Mesothelial cell of epicardium (in vitro differentiated cells): ENCODE data around the gene CTDSPL. TPM values are rescaled to one million over a fixed set of nuclear protein-coding genes. Genes with fewer than 3 reads are reported as not detected.

Source experiments
- DNase-seq, 2 experiments: peaks; one replicate each; pipeline ENCODE4 v3.0.0; 2021; ENCODE audit warnings: low spot score in 2 of 2; ENCODE audit not compliant: unreplicated experiment in 2 of 2
- H3K27ac Mint-ChIP-seq: 2 replicates; pipeline ENCODE4 v1.8.0; 2021; ENCODE audit warnings: mixed read lengths
- H3K27me3 Mint-ChIP-seq: 2 replicates; pipeline ENCODE4 v1.8.0; 2021; ENCODE audit warnings: low read depth, mixed read lengths
- H3K36me3 Mint-ChIP-seq: 2 replicates; pipeline ENCODE4 v1.8.0; 2021; ENCODE audit warnings: mixed read lengths
- H3K4me1 Mint-ChIP-seq: 2 replicates; pipeline ENCODE4 v1.8.0; 2021; ENCODE audit warnings: mixed read lengths
- H3K4me3 Mint-ChIP-seq: 2 replicates; pipeline ENCODE4 v1.8.0; 2021; ENCODE audit warnings: mild to moderate bottlenecking, moderate library complexity, mixed read lengths
- H3K9me3 Mint-ChIP-seq: 2 replicates; pipeline ENCODE4 v1.8.0; 2021; ENCODE audit warnings: mixed read lengths
- total RNA-seq: library from RNA; stranded (reverse); gene quantifications from 3 replicates; pipeline ENCODE4 v1.2.1, GENCODE V29; 2021
- TF ChIP-seq, protein P1 (sequence below): fragments of 200-600 bp; sonication (generic); IDR thresholded peaks from one replicate; pipeline ENCODE4 v1.5.0; 2021; ENCODE audit warnings: antibody characterized with exemption; ENCODE audit not compliant: unreplicated experiment

CTDSPL gene
- total RNA-seq, 1 donor from 2014 or later: 29.9 TPM

DNA sequence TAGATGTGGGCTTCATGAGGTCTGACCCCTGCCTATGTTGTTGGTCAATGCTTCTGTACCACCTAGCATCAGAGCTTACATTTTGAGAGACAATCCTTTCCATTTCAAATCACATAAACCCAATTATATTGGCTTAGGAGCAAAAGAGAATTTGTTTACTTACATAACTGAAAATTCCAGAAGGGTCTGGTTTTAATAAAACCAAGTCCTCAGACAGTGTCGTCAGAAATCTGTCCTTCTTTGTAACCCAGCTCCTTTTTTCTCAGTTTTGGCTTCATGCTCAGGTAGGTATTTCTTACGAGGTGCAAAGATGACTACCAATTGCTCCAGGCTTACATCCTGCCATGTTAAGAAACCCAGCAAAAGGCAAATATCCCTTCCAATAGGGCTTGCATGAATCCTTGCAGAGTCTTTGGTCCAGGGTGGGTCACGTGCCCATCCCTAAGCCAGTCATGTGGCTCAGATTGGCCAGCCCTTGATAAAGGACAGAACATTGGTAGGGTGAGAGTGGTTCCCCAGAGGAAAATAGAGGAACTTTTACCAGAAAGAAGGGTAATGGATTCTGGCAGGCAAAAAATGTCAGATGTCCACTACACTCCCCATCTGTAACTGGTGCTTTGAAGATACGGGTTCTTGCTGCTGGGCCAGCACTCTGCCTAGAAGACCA, 78.7 kb downstream of the CTDSPL start:
- H3K27me3 Mint-ChIP-seq: no peaks in the 10 kb centered on the region
- peaks cover 88% of the 10 kb centered on the region for H3K4me1 Mint-ChIP-seq
- TF ChIP-seq, protein P1, sequence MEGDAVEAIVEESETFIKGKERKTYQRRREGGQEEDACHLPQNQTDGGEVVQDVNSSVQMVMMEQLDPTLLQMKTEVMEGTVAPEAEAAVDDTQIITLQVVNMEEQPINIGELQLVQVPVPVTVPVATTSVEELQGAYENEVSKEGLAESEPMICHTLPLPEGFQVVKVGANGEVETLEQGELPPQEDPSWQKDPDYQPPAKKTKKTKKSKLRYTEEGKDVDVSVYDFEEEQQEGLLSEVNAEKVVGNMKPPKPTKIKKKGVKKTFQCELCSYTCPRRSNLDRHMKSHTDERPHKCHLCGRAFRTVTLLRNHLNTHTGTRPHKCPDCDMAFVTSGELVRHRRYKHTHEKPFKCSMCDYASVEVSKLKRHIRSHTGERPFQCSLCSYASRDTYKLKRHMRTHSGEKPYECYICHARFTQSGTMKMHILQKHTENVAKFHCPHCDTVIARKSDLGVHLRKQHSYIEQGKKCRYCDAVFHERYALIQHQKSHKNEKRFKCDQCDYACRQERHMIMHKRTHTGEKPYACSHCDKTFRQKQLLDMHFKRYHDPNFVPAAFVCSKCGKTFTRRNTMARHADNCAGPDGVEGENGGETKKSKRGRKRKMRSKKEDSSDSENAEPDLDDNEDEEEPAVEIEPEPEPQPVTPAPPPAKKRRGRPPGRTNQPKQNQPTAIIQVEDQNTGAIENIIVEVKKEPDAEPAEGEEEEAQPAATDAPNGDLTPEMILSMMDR: no peak

GRCh38 chr3:37941608-37942508, 80.2 kb downstream of the CTDSPL start:
- TF ChIP-seq, protein P1: no peak
- no peak for DNase-seq
- Mint-ChIP-seq H3K9me3 (no peaks in the 10 kb centered on the region), H3K27me3 (no peaks in the 10 kb centered on the region), H3K4me1 (peaks cover 88% of the 10 kb centered on the region), H3K27ac (peak overlapping the region; percentile 55), H3K4me3 (no peak overlapping the region), H3K36me3 (no peaks in the 10 kb centered on the region)

More for the DNA sequence above, 78.7 kb downstream of the CTDSPL start:
- Mint-ChIP-seq H3K36me3 (no peaks in the 10 kb centered on the region), H3K9me3 (no peaks in the 10 kb centered on the region), H3K4me3 (no peak overlapping the region), H3K27ac (no peak overlapping the region)
- no peak for DNase-seq

DNA sequence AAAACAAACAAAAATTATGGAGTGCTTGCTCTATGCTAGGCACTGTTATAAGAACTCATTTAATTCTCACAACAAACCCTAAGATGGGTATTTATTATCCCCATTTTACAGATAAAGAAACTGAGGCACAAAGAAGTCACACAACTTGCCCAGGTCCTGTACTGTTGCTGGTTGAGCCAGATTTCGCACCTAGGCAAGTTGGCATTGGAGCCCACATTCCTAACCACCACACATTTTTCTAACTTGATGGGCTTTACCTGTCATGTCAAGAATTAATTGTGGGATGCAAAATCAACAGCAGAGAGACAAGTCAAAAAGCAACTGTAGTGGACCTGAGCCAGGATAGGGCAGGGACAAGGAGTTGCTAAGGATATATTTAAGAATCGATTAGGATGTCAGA, 81.0 kb downstream of the CTDSPL start:
- Mint-ChIP-seq H3K4me1 (peaks cover 83% of the 10 kb centered on the region), H3K4me3 (no peak overlapping the region), H3K27me3 (no peaks in the 10 kb centered on the region), H3K27ac (peak overlapping the region; percentile 55), H3K36me3 (no peaks in the 10 kb centered on the region), H3K9me3 (no peaks in the 10 kb centered on the region)
- TF ChIP-seq, protein P1: no peak
- DNase-seq: no peak

GRCh38 chr3:37943126-37943525, 81.4 kb downstream of the CTDSPL start:
- Mint-ChIP-seq H3K36me3 (peaks cover 2% of the 10 kb centered on the region), H3K4me3 (no peak overlapping the region), H3K9me3 (no peaks in the 10 kb centered on the region), H3K4me1 (peaks cover 78% of the 10 kb centered on the region), H3K27ac (peak overlapping the region; percentile 86), H3K27me3 (no peaks in the 10 kb centered on the region)
- no peak for DNase-seq
- TF ChIP-seq, protein P1: no peak

DNA sequence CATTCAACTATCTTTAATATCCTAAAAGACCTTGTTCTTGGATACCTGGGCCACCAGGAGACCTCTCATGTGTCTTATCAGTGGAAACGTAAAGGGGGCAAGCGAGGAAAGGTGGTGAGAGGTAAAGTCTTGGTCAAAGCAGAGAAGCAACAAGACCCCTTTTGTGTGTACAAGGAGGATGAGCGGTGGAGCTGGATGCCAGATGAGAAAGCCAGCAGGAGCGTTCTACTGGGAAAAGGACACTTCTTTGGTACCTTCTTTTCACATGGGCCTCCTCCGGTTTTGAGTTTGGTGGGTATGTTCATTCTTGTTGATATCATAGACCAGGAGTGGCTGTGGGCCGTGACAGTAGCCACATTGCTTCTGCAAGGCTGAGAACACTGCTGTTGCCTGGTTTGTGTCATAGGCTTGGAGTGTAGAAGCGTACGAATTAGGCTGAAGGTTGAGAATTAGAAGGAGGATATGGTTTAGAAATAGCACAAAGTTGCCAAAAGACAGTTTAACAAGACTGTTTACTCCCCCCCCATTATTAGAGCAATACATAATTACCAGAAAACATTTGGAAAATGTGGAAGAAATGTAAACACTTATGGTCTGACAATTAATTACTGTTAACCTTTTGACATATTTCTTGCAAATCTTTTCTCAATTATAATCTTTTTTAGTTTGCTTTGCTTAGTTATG, 82.1 kb downstream of the CTDSPL start:
- Mint-ChIP-seq H3K27me3 (no peaks in the 10 kb centered on the region), H3K4me1 (peaks cover 74% of the 10 kb centered on the region), H3K27ac (peak overlapping the region; percentile 86), H3K4me3 (no peak overlapping the region), H3K9me3 (no peaks in the 10 kb centered on the region), H3K36me3 (peaks cover 2% of the 10 kb centered on the region)
- TF ChIP-seq, protein P1: no peak
- no peak for DNase-seq
